ENCODE results near the gene B3GAT1.

B3GAT1 gene

GRCh38 chr11:134371436-134372185 is 40.4 kb downstream of the B3GAT1 start:
- no peak for DNase-seq (ENCODE audit: low spot score)

- DNase-seq (ENCODE audit: low spot score): no peak
Measured at GRCh38 chr11:134370526-134371435, 41.3 kb downstream of the B3GAT1 start.

GRCh38 chr11:134369656-134370525 is 42.2 kb downstream of the B3GAT1 start:
- DNase-seq (ENCODE audit: low spot score): no peak

GRCh38 chr11:134367781-134368180 is 44.3 kb downstream of the B3GAT1 start:
- no peak for DNase-seq (ENCODE audit: low spot score)

GRCh38 chr11:134366254-134366653 is 45.8 kb downstream of the B3GAT1 start:
- DNase-seq (ENCODE audit: low spot score): no peak

- DNase-seq (ENCODE audit: low spot score): no peak
Measured at GRCh38 chr11:134365011-134365925, 46.8 kb downstream of the B3GAT1 start.

- no peak for DNase-seq (ENCODE audit: low spot score)
Measured at GRCh38 chr11:134364261-134364660, 47.8 kb downstream of the B3GAT1 start.

GRCh38 chr11:134363592-134363991 is 48.5 kb downstream of the B3GAT1 start:
- DNase-seq (ENCODE audit: low spot score): no peak

- DNase-seq (ENCODE audit: low spot score): no peak
Measured at GRCh38 chr11:134363161-134363560, 48.9 kb downstream of the B3GAT1 start.

- DNase-seq (ENCODE audit: low spot score): no peak
Measured at GRCh38 chr11:134362192-134362901, 49.7 kb downstream of the B3GAT1 start.

GRCh38 chr11:134361661-134362060 is 50.4 kb downstream of the B3GAT1 start:
- DNase-seq (ENCODE audit: low spot score): no peak

GRCh38 chr11:134360050-134360835 is 51.8 kb downstream of the B3GAT1 start:
- DNase-seq (ENCODE audit: low spot score): peak; percentile 95

- DNase-seq (ENCODE audit: low spot score): no peak
Measured at GRCh38 chr11:134359646-134360045, 52.4 kb downstream of the B3GAT1 start.

GRCh38 chr11:134358856-134359490 is 53.1 kb downstream of the B3GAT1 start:
- DNase-seq (ENCODE audit: low spot score): no peak

GRCh38 chr11:134358165-134358855 is 53.7 kb downstream of the B3GAT1 start:
- DNase-seq (ENCODE audit: low spot score): no peak

- no peak for DNase-seq (ENCODE audit: low spot score)
Measured at GRCh38 chr11:134357545-134357839, 54.5 kb downstream of the B3GAT1 start.

GRCh38 chr11:134356656-134357544 is 55.1 kb downstream of the B3GAT1 start:
- DNase-seq (ENCODE audit: low spot score): no peak

GRCh38 chr11:134355656-134356055 is 56.4 kb downstream of the B3GAT1 start:
- no peak for DNase-seq (ENCODE audit: low spot score)

Measured in iPS-NIHi11 (cell line).